Measurements from ENCODE around the gene AGBL3.
"Not testable (repeated sequence)": the region's sequence is repeated elsewhere in the genome, so short reads cannot be mapped to it uniquely, and the experiment has no call there.

AGBL3 gene

DNA sequence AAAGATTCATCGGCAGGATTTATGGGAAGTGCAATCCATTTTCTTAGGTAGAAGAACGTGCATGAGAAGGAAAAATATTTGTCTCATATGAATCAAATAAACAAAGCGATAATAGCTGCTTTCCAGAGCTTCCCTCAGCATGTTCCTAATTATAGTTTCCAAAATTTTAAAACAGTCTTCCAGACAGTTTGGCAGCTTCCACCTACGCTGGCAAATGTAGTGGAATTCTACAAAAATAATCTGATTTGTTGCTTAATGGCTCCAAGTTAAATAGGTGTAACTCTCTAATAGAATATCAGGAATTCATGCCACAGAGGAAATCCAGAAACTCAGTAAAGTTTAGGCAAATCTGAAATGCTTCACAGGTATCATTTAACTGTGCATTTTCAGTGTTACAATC lies 23.3 kb upstream of the AGBL3 start:
- DNase-seq (ENCODE audit: low spot score) = no peak

DNA sequence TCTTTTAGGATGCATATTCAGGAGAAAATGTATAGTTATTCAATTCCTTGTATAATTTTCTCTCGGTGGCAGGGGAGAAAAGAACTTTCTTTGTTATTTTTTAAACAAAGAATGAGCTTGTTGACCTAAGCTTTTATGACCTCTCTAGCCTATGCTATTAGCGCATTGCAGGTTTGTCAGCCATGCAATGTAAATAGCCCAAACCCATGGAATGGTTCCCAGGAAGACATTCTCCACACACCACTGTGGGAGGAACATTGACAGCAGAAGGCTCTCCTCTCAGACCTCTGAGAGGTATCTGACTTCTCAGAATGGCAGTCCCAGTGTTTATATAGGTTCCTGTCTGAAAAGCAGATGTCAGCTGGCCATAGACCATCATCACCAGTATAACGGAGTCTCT lies 19.6 kb upstream of the AGBL3 start:
- no peak for DNase-seq (ENCODE audit: low spot score)

DNA sequence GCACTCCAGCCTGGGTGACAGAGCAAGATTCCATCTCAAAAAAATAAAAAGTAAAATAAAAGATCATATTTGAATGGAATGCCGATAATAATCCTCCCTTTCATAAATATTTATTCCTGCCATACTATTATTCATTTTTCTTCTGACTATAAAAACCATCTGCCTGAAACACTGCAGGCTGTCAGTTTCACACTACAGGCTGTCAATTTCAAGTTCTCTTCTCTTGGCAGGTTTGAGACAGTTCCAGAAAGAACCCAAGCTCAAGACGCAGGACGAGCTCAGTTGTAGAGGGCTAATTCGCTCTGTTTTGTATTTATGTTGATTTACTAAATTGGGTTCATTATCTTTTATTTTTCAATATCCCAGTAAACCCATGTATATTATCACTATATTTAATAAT lies 18.2 kb upstream of the AGBL3 start:
- DNase-seq (ENCODE audit: low spot score) = no peak

DNA sequence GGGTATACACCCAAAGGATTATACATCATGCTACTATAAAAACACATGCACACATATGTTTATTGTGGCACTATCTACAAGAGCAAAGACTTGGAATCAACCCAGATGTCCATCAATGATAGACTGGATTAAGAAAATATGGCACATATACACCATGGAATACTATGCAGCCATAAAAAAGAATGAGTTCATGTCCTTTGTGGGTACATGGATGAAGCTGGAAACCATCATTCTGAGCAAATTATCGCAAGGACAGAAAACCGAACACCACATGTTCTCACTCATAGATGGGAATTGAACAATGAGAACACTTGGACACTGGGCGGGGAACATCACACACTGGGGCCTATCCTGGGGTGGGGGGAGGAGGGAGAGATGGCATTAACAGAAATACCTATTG lies 4.7 kb upstream of the AGBL3 start:
- DNase-seq (ENCODE audit: low spot score) = not testable (repeated sequence)

DNA sequence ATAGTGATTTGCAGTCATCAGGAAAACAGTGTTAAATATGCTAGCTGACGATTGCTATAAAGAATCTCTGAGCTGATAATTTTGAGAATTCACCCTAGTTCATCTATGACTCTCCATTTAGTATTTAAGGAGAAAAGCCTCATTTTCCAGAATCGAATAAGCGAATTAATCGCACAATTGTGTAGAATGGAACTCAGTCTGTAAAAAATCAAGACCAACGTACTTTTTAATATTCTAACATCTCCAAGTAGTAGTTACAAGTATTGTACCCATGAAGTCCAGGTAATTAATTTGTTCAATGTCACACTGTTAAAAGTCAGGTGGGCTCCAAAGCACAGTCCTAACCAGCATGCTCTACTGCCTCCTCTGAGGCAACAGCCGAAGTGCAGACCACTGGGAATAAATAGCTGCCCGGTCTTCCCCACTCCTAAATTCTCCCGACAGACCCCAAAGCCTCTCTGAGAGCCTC lies 380 bp upstream of the AGBL3 start:
- DNase-seq (ENCODE audit: low spot score) = no peak

DNA sequence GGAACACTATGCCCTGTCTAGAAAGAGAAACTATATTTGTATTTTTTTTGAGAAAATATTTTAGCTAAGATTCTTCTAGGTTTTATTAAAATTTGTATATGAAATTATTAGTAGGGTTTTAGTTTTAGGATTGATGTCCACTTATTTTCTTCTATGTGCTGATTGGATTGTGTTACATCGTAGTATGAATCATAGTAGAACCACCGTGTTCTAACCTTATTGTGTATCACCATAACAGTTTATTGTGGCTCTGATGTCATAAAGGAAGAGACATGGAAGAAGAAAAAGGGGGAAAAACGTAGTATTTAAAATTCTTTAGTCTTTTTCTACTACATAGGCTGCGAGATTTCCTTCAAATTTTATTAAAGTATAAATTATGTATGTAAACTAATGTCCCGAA lies 1.9 kb downstream of the AGBL3 start:
- DNase-seq (ENCODE audit: low spot score) = no peak

DNA sequence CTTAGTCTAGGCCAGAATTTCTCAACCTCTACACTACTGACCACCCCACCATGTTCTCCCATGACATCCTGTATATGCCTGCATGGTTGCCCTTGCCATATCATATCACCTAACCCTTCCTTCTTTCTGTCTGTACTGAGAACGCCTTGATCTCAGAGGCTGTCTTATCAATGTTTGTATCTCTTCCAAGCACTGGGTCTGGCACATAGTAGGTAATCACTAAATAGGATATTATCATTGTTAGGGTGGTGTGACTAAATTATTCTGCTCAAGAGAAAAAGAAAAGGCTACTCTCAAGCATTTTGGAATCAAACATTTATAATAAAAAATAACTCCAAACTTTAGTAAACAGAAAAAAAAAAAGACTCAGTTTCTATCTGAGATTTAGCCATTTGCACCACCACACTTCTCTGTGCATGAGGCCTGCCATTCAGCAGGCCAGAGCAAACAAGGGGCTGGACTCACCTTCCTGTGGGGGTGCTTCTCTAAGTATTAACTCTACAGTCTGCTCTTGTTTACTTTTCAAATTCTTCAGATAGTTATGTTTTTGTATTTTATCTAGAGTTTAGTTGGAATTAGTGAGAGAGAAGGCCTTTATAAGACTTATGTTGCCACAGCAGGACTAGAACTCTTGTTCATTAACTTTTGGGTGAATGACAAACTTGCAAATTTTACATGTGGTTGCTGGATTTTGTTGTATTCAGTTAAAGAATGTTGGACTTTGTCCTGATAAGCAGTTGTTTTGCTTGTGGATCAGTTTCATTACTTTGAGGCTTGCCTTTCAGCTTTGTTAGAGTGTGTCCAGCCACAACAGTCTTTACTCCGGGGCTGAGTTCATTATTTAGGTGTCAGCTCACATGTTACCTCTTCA lies 5.4 kb downstream of the AGBL3 start:
- DNase-seq (ENCODE audit: low spot score) = no peak

DNA sequence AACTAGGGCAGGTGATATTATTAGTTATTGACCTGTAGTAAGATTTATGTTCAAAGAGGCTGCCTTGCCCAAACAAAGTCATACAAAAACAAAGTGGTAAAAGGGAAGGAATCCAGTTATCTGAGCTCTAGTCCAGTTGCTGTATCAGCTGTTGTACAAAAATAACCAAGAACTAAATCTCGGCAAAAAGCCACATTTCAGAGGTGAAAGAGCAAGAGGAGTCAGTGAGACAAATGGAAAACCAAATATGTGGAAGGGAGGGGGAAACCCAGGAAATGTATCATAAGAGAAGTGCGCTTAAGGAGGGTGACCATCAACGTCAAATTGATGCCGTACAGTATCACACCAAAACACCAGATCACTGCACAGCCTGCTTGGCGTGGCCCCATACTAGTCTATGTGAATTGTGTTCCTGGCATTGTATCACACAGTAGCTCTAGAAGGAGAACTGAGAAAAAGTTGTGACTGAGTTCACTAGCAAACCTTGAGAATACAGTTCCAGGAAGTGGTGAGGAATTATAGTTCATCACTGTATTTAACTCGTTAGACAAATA lies 6.4 kb downstream of the AGBL3 start:
- no peak for DNase-seq (ENCODE audit: low spot score)

DNA sequence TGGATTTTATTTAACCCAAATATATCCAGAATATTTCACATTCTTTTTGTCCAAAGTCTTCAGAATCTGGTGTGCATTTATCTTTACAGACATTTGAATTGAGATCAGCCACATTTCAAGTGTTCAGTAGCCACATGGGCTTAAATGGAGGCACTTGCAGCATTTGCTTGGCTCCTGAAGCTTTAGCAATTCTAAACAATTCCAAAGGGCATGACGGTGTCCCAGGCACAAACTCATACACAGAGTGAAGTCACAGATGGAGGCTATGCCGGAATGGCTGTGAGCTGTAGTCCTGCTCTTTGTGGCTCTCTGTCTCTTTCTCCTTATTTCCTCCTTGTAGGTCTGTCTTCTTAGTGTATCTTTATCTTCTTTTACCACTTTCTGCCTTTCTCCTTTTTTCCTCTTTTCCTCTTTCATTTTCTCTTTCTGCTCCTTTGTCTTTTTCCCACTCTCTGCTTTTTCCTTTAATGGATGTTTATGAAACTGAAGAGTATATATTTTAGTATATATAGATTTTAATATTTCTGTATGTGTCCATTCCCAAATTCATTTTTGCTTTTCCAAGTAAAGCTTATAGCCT lies 7.7 kb downstream of the AGBL3 start:
- no peak for DNase-seq (ENCODE audit: low spot score)

DNA sequence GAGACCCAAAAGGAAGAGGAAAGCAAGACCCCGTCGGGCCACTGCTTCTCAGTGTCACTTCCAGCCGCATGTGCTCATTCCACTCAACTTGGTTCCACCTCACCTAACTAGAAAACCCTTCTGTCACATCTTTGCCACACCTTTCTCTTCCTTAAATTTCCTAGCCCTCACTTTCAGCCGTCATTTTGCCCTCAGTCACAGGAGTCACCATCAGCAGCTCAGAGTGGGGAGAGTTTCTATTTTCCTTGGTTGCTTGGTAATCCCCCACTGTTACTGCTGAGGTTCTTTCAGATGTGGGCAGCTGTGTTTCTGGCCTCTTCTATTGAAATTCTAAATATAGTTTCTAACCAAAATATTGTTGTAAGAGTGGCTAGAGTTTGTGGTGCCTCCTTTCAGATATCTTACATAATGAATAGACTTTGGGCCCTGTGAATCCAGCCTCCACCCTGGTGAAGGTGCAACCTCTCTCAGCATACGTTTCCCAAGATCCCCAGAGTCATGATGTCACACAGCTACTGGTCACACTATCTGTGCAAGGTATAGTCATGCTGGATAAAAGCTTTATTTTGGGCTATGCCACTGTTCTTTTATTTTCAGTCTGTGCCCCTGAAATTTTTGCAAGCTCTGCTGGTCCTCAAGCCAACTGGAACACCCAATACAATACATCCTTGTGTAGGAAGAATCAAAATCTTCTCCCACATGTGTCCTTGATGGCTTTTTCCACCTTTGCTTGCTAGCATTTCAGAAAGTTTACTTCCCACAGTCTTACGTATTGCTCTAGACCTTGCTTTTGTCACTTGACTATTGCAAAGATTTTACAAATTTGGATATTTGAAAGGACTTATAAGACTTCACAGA lies 9.2 kb downstream of the AGBL3 start:
- DNase-seq (ENCODE audit: low spot score) = no peak

DNA sequence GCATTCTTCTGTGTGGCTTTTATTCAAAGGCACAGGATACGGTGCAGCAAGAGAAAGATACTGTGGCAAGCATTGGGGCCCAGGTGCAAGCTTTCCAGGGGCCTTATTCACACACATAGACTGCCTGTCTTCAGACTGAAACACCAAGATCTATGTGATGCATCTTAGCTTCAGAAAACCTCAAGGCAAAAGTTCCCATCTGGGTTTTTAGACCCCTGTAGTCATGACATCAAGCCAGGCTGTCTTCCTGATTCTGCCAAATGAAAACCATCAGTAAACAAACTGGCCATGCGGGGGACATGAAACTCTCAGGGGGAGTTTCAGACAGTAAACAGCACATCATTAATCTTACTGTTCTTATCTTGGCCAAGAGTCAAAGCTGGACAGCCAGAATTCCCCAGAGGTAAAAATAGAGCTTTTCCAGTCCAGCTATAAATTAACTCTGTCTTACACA lies 9.8 kb downstream of the AGBL3 start:
- DNase-seq (ENCODE audit: low spot score) = no peak

DNA sequence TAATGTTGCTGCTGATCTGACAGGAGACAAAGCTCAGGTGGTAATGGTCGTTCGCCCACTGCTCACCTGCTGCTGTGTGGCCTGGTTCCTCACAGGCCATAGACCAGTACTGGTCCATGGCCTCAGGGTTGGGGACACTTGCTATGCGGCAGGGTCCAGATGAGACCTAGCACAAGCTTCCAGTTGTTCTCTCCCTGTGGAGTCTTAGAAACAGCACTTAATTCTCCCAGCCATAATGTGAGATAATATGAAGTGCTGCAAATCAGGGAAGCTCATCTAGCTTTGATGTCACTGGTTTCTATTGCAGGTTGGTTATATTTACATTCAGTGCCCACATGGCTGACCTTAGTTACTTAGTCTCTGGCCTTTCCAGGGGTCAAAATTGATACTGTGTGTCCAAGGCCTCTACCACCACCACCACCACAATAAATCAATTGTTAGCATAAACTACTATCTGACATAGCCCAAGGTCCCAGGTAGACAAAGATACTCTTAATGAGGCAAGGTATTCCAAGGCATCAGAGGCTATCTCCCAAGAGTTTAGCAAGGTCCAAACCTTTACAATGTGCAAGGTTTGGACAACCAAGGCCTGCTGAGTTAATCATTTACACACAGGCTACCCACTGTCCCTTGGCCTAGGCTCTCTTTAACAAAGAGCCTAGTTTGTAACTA lies 11.0 kb downstream of the AGBL3 start:
- no peak for DNase-seq (ENCODE audit: low spot score)

DNA sequence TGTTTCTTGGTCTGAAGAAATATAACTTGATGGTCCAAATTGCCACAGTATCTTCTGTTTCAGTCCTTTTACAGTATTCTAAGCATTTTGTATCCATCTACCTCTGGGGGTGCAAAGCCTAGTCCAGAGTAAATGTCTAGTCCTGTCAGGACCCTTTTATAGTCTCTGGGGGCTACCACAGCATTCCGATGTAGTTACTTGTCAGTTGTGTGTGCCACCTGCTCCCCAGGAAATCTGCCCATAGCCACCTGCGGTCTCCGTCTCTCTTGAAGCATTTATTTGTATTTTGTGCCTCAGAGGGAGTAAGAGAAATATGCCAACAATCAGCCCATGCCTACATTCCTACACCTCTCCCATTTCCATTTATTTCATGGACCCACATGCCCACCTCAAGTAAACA lies 12.8 kb downstream of the AGBL3 start:
- no peak for DNase-seq (ENCODE audit: low spot score)

DNA sequence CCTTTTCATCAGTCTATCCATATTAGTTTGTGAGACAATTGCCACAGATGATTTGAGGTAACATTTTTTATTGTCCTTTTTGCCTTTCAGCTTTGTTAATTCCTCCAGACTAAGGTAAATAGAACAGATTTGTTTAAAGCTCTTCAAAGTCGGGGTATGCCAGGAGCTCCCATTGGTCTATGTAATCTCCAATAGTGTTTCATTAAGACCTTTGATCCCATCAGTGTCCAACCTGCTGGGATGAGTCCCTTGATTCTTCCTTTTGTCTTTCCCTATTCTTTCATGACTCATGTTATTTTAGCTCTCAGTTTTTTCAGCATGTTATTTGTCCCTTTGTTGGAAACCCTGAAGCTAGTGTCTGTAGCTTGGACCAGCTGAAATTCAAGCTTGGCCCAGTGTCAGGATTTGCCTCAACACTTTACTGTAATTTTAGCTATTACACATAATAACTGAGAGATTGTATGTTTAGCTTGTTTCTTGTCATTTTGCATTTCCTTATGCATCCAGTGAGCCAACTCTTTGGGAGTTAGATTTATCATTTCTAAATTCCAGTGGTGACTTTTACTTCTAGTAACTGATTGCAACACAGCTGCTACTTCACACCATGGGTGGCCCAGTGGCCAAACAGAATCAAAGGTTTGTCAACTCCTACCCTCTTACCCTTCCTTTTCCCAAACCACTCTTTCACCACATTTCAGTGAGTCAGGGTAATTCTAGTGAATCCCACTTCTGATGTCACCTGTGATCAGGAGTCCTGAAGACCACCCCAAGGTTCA lies 15.3 kb downstream of the AGBL3 start:
- DNase-seq (ENCODE audit: low spot score) = no peak

DNA sequence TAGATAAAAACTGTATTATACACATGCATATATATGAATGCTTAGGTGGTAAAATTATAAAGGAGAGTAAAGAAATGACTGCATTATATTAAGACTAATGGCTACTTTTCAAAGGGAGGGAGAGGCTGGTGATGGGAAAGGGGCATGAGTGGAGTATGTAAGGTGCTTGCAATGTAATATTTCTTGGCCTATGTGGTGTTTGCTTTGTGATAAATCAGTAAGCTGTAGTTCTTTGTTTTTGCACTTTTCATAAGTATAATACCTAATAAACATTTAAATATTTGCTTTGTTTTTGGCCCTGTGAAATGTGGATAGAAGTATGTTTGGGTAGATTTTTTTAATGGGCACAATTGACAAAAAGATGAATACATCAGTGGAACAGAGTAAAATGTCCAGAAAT lies 25.9 kb downstream of the AGBL3 start:
- DNase-seq (ENCODE audit: low spot score) = no peak

DNA sequence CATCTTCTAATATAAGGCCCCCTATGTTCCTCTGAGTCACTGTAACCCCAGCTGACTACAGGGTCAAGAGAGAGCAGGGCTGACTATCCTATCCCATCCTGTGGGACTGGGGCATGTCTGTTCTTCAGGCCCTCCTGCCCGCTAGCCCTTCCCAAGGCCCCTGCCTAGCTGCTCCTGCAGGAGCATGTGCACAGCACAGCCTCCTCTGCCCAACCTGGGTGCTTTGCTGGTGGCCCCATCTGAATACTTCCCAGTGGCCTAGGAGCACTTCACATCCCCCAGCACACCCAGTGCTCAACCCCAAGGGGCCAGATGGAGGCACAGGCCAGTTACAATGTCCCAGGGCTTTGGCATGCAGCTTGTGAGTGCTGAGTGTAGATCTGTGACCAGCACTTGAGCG lies 37.3 kb downstream of the AGBL3 start:
- no peak for DNase-seq (ENCODE audit: low spot score)

DNA sequence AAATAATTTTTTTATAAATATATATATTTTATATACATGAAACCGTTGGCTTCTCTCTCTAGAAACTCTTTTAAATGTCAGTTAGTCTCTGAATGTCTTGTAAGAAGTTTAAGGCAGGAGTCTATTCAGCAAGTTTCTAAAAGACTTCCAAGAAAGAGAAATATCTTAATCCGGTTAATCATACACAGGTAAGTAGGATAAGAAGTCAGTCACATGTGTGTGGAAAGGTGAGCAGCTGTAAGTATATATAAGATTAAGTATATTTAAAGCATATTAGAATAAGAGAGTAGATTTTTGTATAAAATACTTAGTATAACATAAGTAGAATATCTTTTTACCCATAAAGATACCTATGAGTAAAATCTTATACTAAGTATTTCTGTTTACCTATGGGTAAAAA lies 48.9 kb downstream of the AGBL3 start:
- DNase-seq (ENCODE audit: low spot score) = no peak

DNA sequence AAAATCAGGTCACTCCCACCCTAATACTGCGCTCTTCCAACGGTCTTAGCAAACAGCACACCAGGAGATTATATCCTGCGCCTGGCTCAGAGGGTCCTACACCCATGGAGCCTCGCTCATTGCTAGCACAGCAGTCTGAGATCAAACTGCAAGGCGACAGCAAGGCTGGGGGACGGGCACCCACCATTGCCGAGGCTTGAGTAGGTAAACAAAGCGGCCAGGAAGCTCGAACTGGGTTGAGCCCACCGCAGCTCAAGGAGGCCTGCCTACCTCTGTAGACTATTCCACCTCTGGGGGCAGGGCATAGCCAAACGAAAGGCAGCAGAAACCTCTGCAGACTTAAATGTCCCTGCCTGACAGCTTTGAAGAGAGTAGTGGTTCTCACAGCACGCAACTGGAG lies 80.7 kb downstream of the AGBL3 start:
- DNase-seq (ENCODE audit: low spot score) = not testable (repeated sequence)

DNA sequence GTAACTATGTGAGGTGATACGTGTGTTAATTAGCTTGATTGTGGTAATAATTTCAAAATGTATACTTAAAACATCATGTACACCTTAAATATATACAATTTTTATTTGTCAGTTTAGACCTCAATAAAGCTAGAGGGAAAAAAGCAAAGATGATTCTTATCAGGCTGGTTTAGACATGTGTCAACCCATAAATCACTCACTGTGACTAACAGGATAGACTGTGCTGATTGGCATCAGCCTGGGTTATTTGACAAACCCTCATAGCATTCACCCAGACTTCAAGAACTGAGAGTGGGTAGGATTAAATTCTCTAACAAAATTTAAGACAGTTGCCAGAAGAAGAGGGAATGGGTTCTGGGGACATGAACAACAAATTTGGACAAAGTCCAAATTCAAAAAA lies 87.8 kb downstream of the AGBL3 start:
- no peak for DNase-seq (ENCODE audit: low spot score)

DNA sequence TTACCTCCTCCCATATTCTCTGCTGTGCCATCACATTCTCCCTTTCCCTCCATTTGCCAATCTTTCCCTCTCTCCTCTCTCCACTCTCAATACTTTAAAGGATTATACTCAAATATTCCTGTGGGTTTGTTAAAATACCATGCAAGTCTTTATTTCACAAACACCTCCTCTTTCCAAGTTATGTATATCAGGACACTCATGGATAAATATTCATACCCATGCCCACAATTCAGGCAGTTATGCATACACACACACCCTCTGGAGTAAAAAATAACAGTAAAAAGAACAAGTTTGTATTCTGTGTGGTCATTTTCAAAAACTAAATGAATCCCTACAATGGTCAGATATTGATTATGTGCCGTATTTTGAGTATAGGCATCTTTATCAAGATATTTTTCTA lies 88.2 kb downstream of the AGBL3 start:
- no peak for DNase-seq (ENCODE audit: low spot score)

DNA sequence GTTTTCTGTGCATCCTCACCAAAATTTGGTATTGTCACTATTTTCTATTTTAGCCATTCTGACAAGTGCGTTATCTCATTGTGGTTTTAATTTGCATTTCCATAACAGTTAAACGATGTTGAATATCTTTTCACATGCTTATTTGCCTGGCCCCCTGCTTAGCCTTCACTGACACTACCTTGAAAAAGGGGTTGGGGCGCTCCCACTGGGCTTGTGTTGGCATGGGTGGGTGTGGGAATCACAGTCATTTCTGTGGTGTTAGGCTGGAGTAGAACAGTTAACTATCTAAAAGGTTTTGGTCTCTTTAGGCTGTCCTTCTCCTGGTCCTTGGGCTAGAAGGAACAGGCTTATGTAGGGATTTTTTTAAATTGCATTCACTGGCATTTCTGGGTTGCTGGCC lies 89.4 kb downstream of the AGBL3 start:
- DNase-seq (ENCODE audit: low spot score) = no peak

Data from kidney capillary endothelial cell (primary cell).